GM12878 (cell line): ENCODE measurements around the gene ADK. TPM values are rescaled to one million over a fixed set of nuclear protein-coding genes. Genes with fewer than 3 reads are reported as not detected.

Experiments
- ATAC-seq: fragments of 200-7000 bp; cut with Tn5 transposase; 3 replicates; pipeline ENCODE4 v1.9.1; 2020; ENCODE audit warnings: mild to moderate bottlenecking, moderate library complexity
- BruUV-seq: library from RNA; stranded (reverse); fragments of 400-500 nt; replicated peaks from 2 replicates; lab custom pipeline; 2021; lab: Mats Ljungman, UMichigan
- CTCF ChIA-PET: fragments of 300-600 bp; sonication (Branson Sonifier 250); formaldehyde crosslinking; extraction: SDS; loops from one replicate; lab custom pipeline; 2021; ENCODE audit warnings: inconsistent platforms; lab: Yijun Ruan, JAX
- POLR2A ChIA-PET: fragments of 350-600 bp; formaldehyde crosslinking; extraction: SDS; loops from one replicate; lab custom pipeline; 2021; ENCODE audit warnings: inconsistent platforms; lab: Charles Lee
- RAD21 ChIA-PET: fragments of 300-600 bp; sonication (Branson Sonifier 250); formaldehyde crosslinking; loops from one replicate; lab custom pipeline; 2023; ENCODE audit warnings: antibody characterized with exemption; ENCODE audit not compliant: unreplicated experiment; lab: Charles Lee
- SMC1A ChIA-PET: fragments of 300-600 bp; sonication (Branson Sonifier 250); formaldehyde crosslinking; loops from one replicate; lab custom pipeline; 2023; ENCODE audit not compliant: unreplicated experiment, uncharacterized antibody; lab: Charles Lee
- DNase-seq: peaks from one replicate; pipeline ENCODE4 v3.0.0-alpha.2; 2011; ENCODE audit warnings: low read depth, low spot score
- FAIRE-seq: peaks from 3 replicates; lab custom pipeline; 2011; peaks lifted over from hg19 to GRCh38; lab: Jason Lieb, UNC
- H2AFZ ChIP-seq: 2 replicates; pipeline ENCODE4 v1.6.0; 2011; ENCODE audit warnings: low read depth, low read length, control low read depth; ENCODE audit not compliant: control insufficient read depth
- H3K27ac ChIP-seq: 2 replicates; pipeline ENCODE4 v1.5.1; 2011; ENCODE audit warnings: control low read depth; ENCODE audit not compliant: control insufficient read depth, insufficient read depth
- H3K27me3 ChIP-seq, 2 experiments: replicated peaks in 1 of 2; 2 replicates each; pipeline versions ENCODE4 v1.6.0 to v1.6.1; 2011; ENCODE audit warnings: low read length in 1 of 2; ENCODE audit not compliant: control insufficient read depth in 2 of 2, insufficient read depth in 2 of 2
- H3K36me3 ChIP-seq, 2 experiments: 2 replicates each; pipeline ENCODE4 v1.5.1; 2011; ENCODE audit warnings: low read length in 1 of 2; ENCODE audit not compliant: control insufficient read depth in 2 of 2, insufficient read depth in 2 of 2
- H3K4me1 ChIP-seq: 2 replicates; pipeline ENCODE4 v1.6.1; 2011; ENCODE audit warnings: mild to moderate bottlenecking, low read length, moderate library complexity, mixed read lengths; ENCODE audit not compliant: control insufficient read depth, insufficient read depth
- H3K4me2 ChIP-seq: 2 replicates; pipeline ENCODE4 v1.6.0; 2011; ENCODE audit warnings: control low read depth; ENCODE audit not compliant: control insufficient read depth, insufficient read depth
- H3K4me3 ChIP-seq: fragments of 200-600 bp; sonication (generic); 2 replicates; pipeline ENCODE4 v1.5.1; 2016
- H3K79me2 ChIP-seq: 2 replicates; pipeline ENCODE4 v1.6.0; 2011; ENCODE audit warnings: low read length; ENCODE audit not compliant: control insufficient read depth, insufficient read depth
- H3K9ac ChIP-seq: 2 replicates; pipeline ENCODE4 v1.8.0; 2011; ENCODE audit warnings: low read length, control low read depth, mixed read lengths; ENCODE audit not compliant: control insufficient read depth, insufficient read depth
- H3K9me3 ChIP-seq: replicated peaks from 3 replicates; pipeline ENCODE4 v1.5.1; 2011; ENCODE audit warnings: mild to moderate bottlenecking, low read length; ENCODE audit not compliant: control insufficient read depth, insufficient read depth
- H4K20me1 ChIP-seq: 2 replicates; pipeline ENCODE4 v1.6.0; 2011; ENCODE audit not compliant: control insufficient read depth, insufficient read depth
- CREM ChIP-seq: IDR thresholded peaks from 2 replicates; pipeline ENCODE4 v1.6.1; 2014; ENCODE audit warnings: antibody characterized with exemption, low read depth
- EZH2 ChIP-seq: IDR thresholded peaks from 2 replicates; pipeline ENCODE4 v1.6.1; 2012; ENCODE audit warnings: low read depth, mild to moderate bottlenecking, control low read depth, inconsistent platforms, low read length, borderline replicate concordance; ENCODE audit not compliant: control insufficient read depth
- HSF1 ChIP-seq: fragments of 150-350 bp; IDR thresholded peaks from 2 replicates; pipeline ENCODE4 v1.6.1; 2014; ENCODE audit warnings: mild to moderate bottlenecking, low read depth, low read length
- NR2C2 ChIP-seq: IDR thresholded peaks from 2 replicates; pipeline ENCODE4 v1.6.1; 2011; ENCODE audit warnings: borderline replicate concordance, low read depth; ENCODE audit not compliant: control insufficient read depth, insufficient read length
- PAX8 ChIP-seq: fragments of 450-650 bp; IDR thresholded peaks from 2 replicates; pipeline ENCODE4 v1.6.1; 2017; ENCODE audit warnings: mild to moderate bottlenecking, moderate library complexity
- RAD51 ChIP-seq: fragments of 450-650 bp; IDR thresholded peaks from 2 replicates; pipeline ENCODE4 v1.6.1; 2016; ENCODE audit warnings: moderate library complexity, mild to moderate bottlenecking, inconsistent platforms
- TCF7 ChIP-seq: IDR thresholded peaks from 2 replicates; pipeline ENCODE4 v1.6.1; 2014; ENCODE audit warnings: antibody characterized with exemption, borderline replicate concordance
- WGBS: methylation state at CpG from one replicate; pipeline ENCODE4 v1.1.6; 2016; ENCODE audit warnings: low lambda C conversion rate; ENCODE audit not compliant: insufficient replicate concordance, insufficient coverage; ENCODE audit errors: missing lambda C conversion rate; 5-methylcytosine and 5-hydroxymethylcytosine counted together
- in situ Hi-C: fragments of 300-500 bp; cut with MboI; formaldehyde crosslinking; loops from 9 replicates; pipeline ENCODE4 v1.14.3; 2018; ENCODE audit warnings: mixed read lengths
- intact Hi-C: fragments of 100-400 bp; cut with micrococcal nuclease; formaldehyde crosslinking; loops from one replicate; pipeline ENCODE4 v1.14.2; 2022; ENCODE audit not compliant: unreplicated experiment
- polyA plus RNA-seq, 11 experiments: library from polyadenylated mRNA; depleted of rRNA in 4 of 11; unstranded in 6 of 11; stranded (reverse) in 5 of 11; fragments of >200 nt; fragmentation: Nextera tagmentation in 4 of 11; fragmentation: Illumina TruSeq in 1 of 11; extraction: Ambion mirVana in 4 of 11; extraction: Trizol in 1 of 11; gene quantifications; 1 replicate in 1 of 11; 2 replicates in 10 of 11; pipeline versions ENCODE4 v1.2.1 to v1.2.3, GENCODE V29; 2011 to 2016; ENCODE audit warnings: inconsistent platforms in 2 of 11, missing spikeins in 2 of 11, low read depth in 1 of 11
- total RNA-seq, 4 experiments: library from RNA; depleted of rRNA in 3 of 4; stranded (reverse); fragments of >200 nt in 3 of 4; fragmentation: Illumina TruSeq in 1 of 4; extraction: Trizol in 1 of 4; gene quantifications; 2 replicates each; pipeline versions ENCODE4 v1.2.1 to v1.2.3, GENCODE V29; 2013 to 2021
- TF ChIP-seq, protein P1 (sequence below): IDR thresholded peaks from 2 replicates; pipeline ENCODE4 v1.6.1; 2011; ENCODE audit warnings: borderline replicate concordance, low read depth, mild to moderate bottlenecking, moderate library complexity, low read length; ENCODE audit not compliant: insufficient read depth, poor library complexity, severe bottlenecking

The ADK gene
- total and polyA plus RNA-seq, 10 of the 15 experiments (the other 5 are each of a cell fraction or from before 2014, with no cell fraction given): 42.0 to 151 (median 81.6) TPM

DNA sequence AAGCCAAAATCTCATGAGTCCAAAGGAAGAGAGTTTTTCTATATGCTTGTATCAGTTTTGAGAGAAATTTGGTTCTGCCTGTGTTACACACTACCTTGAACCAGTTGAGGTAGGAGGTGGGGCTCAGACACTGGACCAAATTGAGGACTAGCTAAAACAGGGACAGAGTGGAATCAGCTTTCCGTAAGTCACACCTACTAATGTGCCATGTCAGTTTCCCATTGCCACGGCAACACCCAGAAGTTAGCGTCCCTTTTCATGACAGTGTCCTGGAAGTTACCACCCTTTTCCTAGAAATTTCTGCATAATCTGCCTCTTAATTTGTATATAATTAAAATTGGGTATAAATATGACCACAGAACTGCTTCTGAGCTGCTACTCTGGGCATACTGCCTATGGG is 9.0 kb downstream of the ADK start:
- 70% methylated on average over 3 of the region's 3 CpGs for WGBS
- no TSS peak for BruUV-seq
- Histone ChIP-seq H3K27me3 (no peaks in the 10 kb centered on the region), H3K4me1 (peaks cover 34% of the 10 kb centered on the region), H2AFZ (no peak overlapping the region), H3K9me3 (no peaks in the 10 kb centered on the region), H3K27ac (no peak overlapping the region), H4K20me1 (no peaks in the 10 kb centered on the region), H3K9ac (no peak overlapping the region), H3K36me3 (no peaks in the 10 kb centered on the region), H3K4me3 (no peak overlapping the region), H3K4me2 (no peak overlapping the region), H3K79me2 (peaks cover 57% of the 10 kb centered on the region)
- no peak for DNase-seq
- SMC1A ChIA-PET: no interaction called here
- POLR2A ChIA-PET: interaction anchor here (0.6 to 1.0 kb wide), 2 partner anchors 9 to 630 kb away, joined by 3 to 4 read pairs; partner anchors contain the start of genes ADK and AP3M1
- ATAC-seq: no peak
- RAD21 ChIA-PET: no interaction called here
- no peak for TF ChIP-seq TCF7
- no peak for TF ChIP-seq EZH2
- TF ChIP-seq HSF1: no peak
- TF ChIP-seq, protein P1, sequence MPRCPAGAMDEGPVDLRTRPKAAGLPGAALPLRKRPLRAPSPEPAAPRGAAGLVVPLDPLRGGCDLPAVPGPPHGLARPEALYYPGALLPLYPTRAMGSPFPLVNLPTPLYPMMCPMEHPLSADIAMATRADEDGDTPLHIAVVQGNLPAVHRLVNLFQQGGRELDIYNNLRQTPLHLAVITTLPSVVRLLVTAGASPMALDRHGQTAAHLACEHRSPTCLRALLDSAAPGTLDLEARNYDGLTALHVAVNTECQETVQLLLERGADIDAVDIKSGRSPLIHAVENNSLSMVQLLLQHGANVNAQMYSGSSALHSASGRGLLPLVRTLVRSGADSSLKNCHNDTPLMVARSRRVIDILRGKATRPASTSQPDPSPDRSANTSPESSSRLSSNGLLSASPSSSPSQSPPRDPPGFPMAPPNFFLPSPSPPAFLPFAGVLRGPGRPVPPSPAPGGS: no peak
- TF ChIP-seq NR2C2: no peak
- TF ChIP-seq PAX8: no peak
- no peak for TF ChIP-seq RAD51
- no peak for TF ChIP-seq CREM
- CTCF ChIA-PET: no interaction called here
- FAIRE-seq: no peak
- intact Hi-C loops (no loop called here), in situ Hi-C loops (no loop called here)
